GM19468 (cell line): ENCODE results near the gene CCDC141.

Source experiments
- ATAC-seq: cut with Tn5 transposase; IDR thresholded peaks from one replicate; pipeline ENCODE4 v1.9.1; 2021; ENCODE audit warnings: mild to moderate bottlenecking, moderate library complexity, moderate number of reproducible peaks; ENCODE audit not compliant: unreplicated experiment; ENCODE audit errors: extremely low read depth

Gene CCDC141

GRCh38 chr2:178807227-178808008, 242.5 kb downstream of the CCDC141 start, which contains the start of gene TTN:
Gene TTN (minus strand): TSS chr2:178807423. CDS start chr2:178804642, 2,781 bp downstream.
- no peak for ATAC-seq

- no peak for ATAC-seq
These were observed 243.4 kb downstream of the CCDC141 start for GRCh38 chr2:178806543-178806942.

GRCh38 chr2:178805457-178805856, 244.5 kb downstream of the CCDC141 start:
- ATAC-seq: no peak

GRCh38 chr2:178804791-178805190, 245.1 kb downstream of the CCDC141 start:
- ATAC-seq: no peak

- ATAC-seq: no peak
These were observed 249.4 kb downstream of the CCDC141 start for GRCh38 chr2:178800510-178800909.

- ATAC-seq: no peak
These were observed 250.6 kb downstream of the CCDC141 start for GRCh38 chr2:178799305-178799704.

GRCh38 chr2:178796079-178796677, 253.8 kb downstream of the CCDC141 start:
- no peak for ATAC-seq

- no peak for ATAC-seq
These were observed 262.0 kb downstream of the CCDC141 start for GRCh38 chr2:178787934-178788333.

- no peak for ATAC-seq
These were observed 262.8 kb downstream of the CCDC141 start for GRCh38 chr2:178787155-178787554.

GRCh38 chr2:178783889-178784288, 266.0 kb downstream of the CCDC141 start:
- ATAC-seq: no peak

GRCh38 chr2:178782236-178782635, 267.7 kb downstream of the CCDC141 start:
- no peak for ATAC-seq
